Panc1 (cell line): ENCODE data around the gene ACVR1B. TPM values are rescaled to one million over a fixed set of nuclear protein-coding genes. Genes with fewer than 3 reads are reported as not detected.

Source experiments
- ATAC-seq: fragments of 200-7000 bp; cut with Tn5 transposase; 2 replicates; pipeline ENCODE4 v1.9.1; 2020; ENCODE audit warnings: mild to moderate bottlenecking, moderate library complexity
- BruUV-seq: library from RNA; stranded (reverse); fragments of 400-500 nt; replicated peaks from 2 replicates; lab custom pipeline; 2021; lab: Mats Ljungman, UMichigan
- CTCF ChIA-PET: fragments of 300-600 bp; sonication (Branson Sonifier 250); formaldehyde crosslinking; loops from one replicate; lab custom pipeline; 2022; ENCODE audit warnings: antibody characterized with exemption; lab: Charles Lee
- POLR2A ChIA-PET: fragments of 300-600 bp; sonication (Branson Sonifier 250); formaldehyde crosslinking; loops from one replicate; lab custom pipeline; 2022; ENCODE audit warnings: antibody characterized with exemption; lab: Charles Lee
- DNase-seq: peaks from one replicate; pipeline ENCODE4 v3.0.0-alpha.2; 2010; ENCODE audit warnings: low read depth, low spot score
- H3K27ac ChIP-seq: 2 replicates; pipeline ENCODE4 v1.5.1; 2011; ENCODE audit warnings: mild to moderate bottlenecking, low read length, inconsistent platforms
- H3K27me3 ChIP-seq: fragments of 200-500 bp; sonication (Bioruptor generic); 2 replicates; pipeline ENCODE4 v1.6.0; 2014; ENCODE audit warnings: low read length, inconsistent platforms; ENCODE audit not compliant: control insufficient read depth, insufficient read depth
- H3K36me3 ChIP-seq: fragments of 200-500 bp; sonication (Bioruptor generic); 2 replicates; pipeline ENCODE4 v1.5.1; 2014; ENCODE audit warnings: inconsistent platforms, mild to moderate bottlenecking, low read length, moderate library complexity; ENCODE audit not compliant: control insufficient read depth, insufficient read depth
- H3K4me1 ChIP-seq: 2 replicates; pipeline ENCODE4 v1.5.1; 2011; ENCODE audit warnings: inconsistent platforms, mild to moderate bottlenecking, low read length, moderate library complexity; ENCODE audit not compliant: control insufficient read depth, insufficient read depth
- H3K4me3 ChIP-seq, 2 experiments: 2 replicates each; pipeline ENCODE4 v1.5.1; 2011 to 2012; ENCODE audit warnings: low read depth in 2 of 2, low read length in 2 of 2, mild to moderate bottlenecking in 2 of 2, inconsistent platforms in 1 of 2, moderate library complexity in 1 of 2
- H3K9me3 ChIP-seq: fragments of 200-500 bp; sonication (Bioruptor generic); 2 replicates; pipeline ENCODE4 v1.5.1; 2014; ENCODE audit warnings: low read depth, mild to moderate bottlenecking, inconsistent platforms, low read length, moderate library complexity; ENCODE audit not compliant: control insufficient read depth, insufficient read depth
- POLR2AphosphoS5 ChIP-seq: IDR thresholded peaks from 2 replicates; pipeline ENCODE4 v1.6.1; 2012; ENCODE audit warnings: mild to moderate bottlenecking, low read depth, low read length, moderate library complexity
- SIN3A ChIP-seq: IDR thresholded peaks from 2 replicates; pipeline ENCODE4 v1.6.1; 2012; ENCODE audit warnings: low read depth, mild to moderate bottlenecking, low read length, moderate library complexity, borderline replicate concordance; ENCODE audit not compliant: insufficient read depth
- TCF7L2 ChIP-seq: IDR thresholded peaks from 2 replicates; pipeline ENCODE4 v1.6.1; 2011; ENCODE audit warnings: mild to moderate bottlenecking, low read depth, low read length, inconsistent platforms
- in situ Hi-C: cut with HindIII; loops from 2 replicates; pipeline ENCODE4 v1.10.0; 2016; ENCODE audit warnings: low sequenced_read_pairs, low pct_unique_long_range_greater_than_20kb
- intact Hi-C: fragments of 100-400 bp; cut with micrococcal nuclease; formaldehyde crosslinking; loops from one replicate; pipeline ENCODE4 v1.10.0; 2022; ENCODE audit not compliant: unreplicated experiment
- total RNA-seq: library from RNA; stranded (reverse); gene quantifications from one replicate; pipeline ENCODE4 v1.2.1, GENCODE V29; 2021; ENCODE audit not compliant: unreplicated experiment
- TF ChIP-seq, protein P1 (sequence below), 2 experiments: IDR thresholded peaks; 2 replicates each; pipeline ENCODE4 v1.6.1; 2011 to 2012; ENCODE audit warnings: low read depth in 2 of 2, control low read depth in 1 of 2, low read length in 1 of 2, mild to moderate bottlenecking in 1 of 2, moderate library complexity in 1 of 2; ENCODE audit not compliant: insufficient read depth in 1 of 2
- TF ChIP-seq, protein P2 (sequence below): fragments of 450-650 bp; IDR thresholded peaks from 2 replicates; pipeline ENCODE4 v1.5.1; 2017; ENCODE audit warnings: mild to moderate bottlenecking

Gene ACVR1B
- total RNA-seq, 1 experiment from 2014 or later = 23.0 TPM

DNA sequence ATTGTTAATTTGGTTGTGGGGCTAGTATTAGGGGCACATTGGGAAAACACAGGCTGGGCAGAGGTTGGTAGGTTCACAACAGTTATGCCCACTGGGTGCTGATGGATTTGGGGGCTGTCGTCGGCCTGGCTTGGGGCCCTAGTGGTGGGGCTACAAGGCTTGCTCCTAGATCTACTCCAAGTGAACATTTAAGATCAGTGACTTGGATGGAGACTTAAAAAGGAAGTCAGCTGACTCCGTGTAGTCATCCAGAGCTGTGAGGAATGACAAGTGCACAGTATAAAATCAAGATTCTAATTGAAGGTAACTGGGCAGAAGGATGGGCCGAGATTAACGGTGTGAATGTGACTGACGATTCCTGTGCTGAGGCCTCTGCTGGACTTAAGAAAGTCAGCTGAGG lies 86.9 kb downstream of the ACVR1B start:
- Histone ChIP-seq H3K27ac (no peak overlapping the region), H3K9me3 (no peaks in the 10 kb centered on the region), H3K36me3 (no peaks in the 10 kb centered on the region), H3K4me3 (no peak overlapping the region), H3K4me1 (0 out of 2 replicates have a peak, but pooled peaks cover 5% of the 10 kb centered on the region), H3K27me3 (0 out of 2 replicates have a peak, but pooled peaks cover 2% of the 10 kb centered on the region)
- ATAC-seq (no peak), DNase-seq (no peak)
- BruUV-seq = no TSS peak
- CTCF ChIA-PET = interaction anchor here (0.6 kb wide), 1 partner anchor 857 kb away, joined by 3 read pairs; no protein-coding TSS in a partner anchor
- TF ChIP-seq TCF7L2 = no peak
- TF ChIP-seq, protein P1, sequence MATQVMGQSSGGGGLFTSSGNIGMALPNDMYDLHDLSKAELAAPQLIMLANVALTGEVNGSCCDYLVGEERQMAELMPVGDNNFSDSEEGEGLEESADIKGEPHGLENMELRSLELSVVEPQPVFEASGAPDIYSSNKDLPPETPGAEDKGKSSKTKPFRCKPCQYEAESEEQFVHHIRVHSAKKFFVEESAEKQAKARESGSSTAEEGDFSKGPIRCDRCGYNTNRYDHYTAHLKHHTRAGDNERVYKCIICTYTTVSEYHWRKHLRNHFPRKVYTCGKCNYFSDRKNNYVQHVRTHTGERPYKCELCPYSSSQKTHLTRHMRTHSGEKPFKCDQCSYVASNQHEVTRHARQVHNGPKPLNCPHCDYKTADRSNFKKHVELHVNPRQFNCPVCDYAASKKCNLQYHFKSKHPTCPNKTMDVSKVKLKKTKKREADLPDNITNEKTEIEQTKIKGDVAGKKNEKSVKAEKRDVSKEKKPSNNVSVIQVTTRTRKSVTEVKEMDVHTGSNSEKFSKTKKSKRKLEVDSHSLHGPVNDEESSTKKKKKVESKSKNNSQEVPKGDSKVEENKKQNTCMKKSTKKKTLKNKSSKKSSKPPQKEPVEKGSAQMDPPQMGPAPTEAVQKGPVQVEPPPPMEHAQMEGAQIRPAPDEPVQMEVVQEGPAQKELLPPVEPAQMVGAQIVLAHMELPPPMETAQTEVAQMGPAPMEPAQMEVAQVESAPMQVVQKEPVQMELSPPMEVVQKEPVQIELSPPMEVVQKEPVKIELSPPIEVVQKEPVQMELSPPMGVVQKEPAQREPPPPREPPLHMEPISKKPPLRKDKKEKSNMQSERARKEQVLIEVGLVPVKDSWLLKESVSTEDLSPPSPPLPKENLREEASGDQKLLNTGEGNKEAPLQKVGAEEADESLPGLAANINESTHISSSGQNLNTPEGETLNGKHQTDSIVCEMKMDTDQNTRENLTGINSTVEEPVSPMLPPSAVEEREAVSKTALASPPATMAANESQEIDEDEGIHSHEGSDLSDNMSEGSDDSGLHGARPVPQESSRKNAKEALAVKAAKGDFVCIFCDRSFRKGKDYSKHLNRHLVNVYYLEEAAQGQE (IDR thresholded peaks at IDR 0.05; ENCODE audit: insufficient read depth in 1 of 2, low read depth in 2 of 2, low read length in 1 of 2) = no peak
- TF ChIP-seq SIN3A = no peak
- TF ChIP-seq, protein P2, sequence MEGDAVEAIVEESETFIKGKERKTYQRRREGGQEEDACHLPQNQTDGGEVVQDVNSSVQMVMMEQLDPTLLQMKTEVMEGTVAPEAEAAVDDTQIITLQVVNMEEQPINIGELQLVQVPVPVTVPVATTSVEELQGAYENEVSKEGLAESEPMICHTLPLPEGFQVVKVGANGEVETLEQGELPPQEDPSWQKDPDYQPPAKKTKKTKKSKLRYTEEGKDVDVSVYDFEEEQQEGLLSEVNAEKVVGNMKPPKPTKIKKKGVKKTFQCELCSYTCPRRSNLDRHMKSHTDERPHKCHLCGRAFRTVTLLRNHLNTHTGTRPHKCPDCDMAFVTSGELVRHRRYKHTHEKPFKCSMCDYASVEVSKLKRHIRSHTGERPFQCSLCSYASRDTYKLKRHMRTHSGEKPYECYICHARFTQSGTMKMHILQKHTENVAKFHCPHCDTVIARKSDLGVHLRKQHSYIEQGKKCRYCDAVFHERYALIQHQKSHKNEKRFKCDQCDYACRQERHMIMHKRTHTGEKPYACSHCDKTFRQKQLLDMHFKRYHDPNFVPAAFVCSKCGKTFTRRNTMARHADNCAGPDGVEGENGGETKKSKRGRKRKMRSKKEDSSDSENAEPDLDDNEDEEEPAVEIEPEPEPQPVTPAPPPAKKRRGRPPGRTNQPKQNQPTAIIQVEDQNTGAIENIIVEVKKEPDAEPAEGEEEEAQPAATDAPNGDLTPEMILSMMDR = no peak
- TF ChIP-seq POLR2AphosphoS5 = no peak
- POLR2A ChIA-PET = no interaction called here
- in situ Hi-C loops (no loop called here), intact Hi-C loops (no loop called here)

DNA sequence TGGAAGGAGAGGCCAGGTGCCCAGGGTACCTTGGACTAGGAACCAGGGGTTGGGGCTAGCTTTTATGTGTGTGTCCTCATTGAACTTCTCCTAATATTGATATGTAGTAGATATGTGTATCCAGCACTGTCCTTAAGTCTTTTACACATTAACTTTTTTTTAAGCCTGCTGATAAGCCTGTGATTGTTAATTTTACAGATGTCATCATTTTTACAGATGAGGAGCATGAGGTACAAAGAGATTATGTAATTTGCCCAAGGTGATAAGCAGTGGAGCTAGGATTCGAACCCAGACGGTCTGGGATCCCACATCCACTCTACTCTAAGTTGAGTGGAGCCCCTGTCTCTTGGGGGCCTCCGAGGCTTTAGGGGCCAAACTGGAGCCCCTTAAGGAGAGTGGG lies 89.5 kb downstream of the ACVR1B start:
- Histone ChIP-seq H3K4me1 (0 out of 2 replicates have a peak, but pooled peaks cover 5% of the 10 kb centered on the region), H3K27me3 (no peaks in the 10 kb centered on the region), H3K9me3 (no peaks in the 10 kb centered on the region), H3K36me3 (no peaks in the 10 kb centered on the region), H3K4me3 (no peak overlapping the region), H3K27ac (no peak overlapping the region)
- TF ChIP-seq, protein P1 (IDR thresholded peaks at IDR 0.05; ENCODE audit: insufficient read depth in 1 of 2, low read depth in 2 of 2, low read length in 1 of 2) = no peak
- TF ChIP-seq TCF7L2 = no peak
- no peak for TF ChIP-seq POLR2AphosphoS5
- no peak for TF ChIP-seq SIN3A
- TF ChIP-seq, protein P2 = no peak
- intact Hi-C loops (no loop called here), in situ Hi-C loops (no loop called here)
- ChIA-PET POLR2A (no interaction called here), CTCF (interaction anchor here (0.6 to 0.9 kb wide), 2 partner anchors 10 to 15 kb away, joined by 3 to 6 read pairs; no protein-coding TSS in a partner anchor)
- no TSS peak for BruUV-seq
- ATAC-seq (no peak), DNase-seq (no peak)
